K562 (cell line): Measurements from ENCODE around the gene DNAJC8.

ENCODE experiments used
- CBX8 ChIP-seq: fragments of 200-600 bp; sonication (generic); IDR thresholded peaks from 2 replicates; pipeline ENCODE4 v1.6.1; 2012; ENCODE audit warnings: borderline replicate concordance, mixed run types, low read depth, mild to moderate bottlenecking, moderate library complexity, mixed read lengths, low read length, control low read depth, inconsistent platforms; ENCODE audit not compliant: poor library complexity, severe bottlenecking; ENCODE audit errors: extremely low read depth
- TF ChIP-seq, protein P1 (sequence below), 3 experiments: IDR thresholded peaks in 2 of 3; conservative IDR thresholded peaks in 1 of 3; 2 replicates each; pipeline ENCODE4 v1.5.1; 2011 to 2012; ENCODE audit warnings: low read length in 3 of 3, mild to moderate bottlenecking in 3 of 3, control low read depth in 2 of 3, improper control_type of control experiment in 1 of 3, inconsistent platforms in 1 of 3, low read depth in 1 of 3, mixed read lengths in 1 of 3, moderate library complexity in 1 of 3; ENCODE audit not compliant: insufficient read depth in 2 of 3
- TF ChIP-seq, protein P2 (sequence below): fragments of 450-650 bp; IDR thresholded peaks from 2 replicates; pipeline ENCODE4 v1.6.1; 2016; ENCODE audit warnings: low read depth, mild to moderate bottlenecking, moderate library complexity

DNA sequence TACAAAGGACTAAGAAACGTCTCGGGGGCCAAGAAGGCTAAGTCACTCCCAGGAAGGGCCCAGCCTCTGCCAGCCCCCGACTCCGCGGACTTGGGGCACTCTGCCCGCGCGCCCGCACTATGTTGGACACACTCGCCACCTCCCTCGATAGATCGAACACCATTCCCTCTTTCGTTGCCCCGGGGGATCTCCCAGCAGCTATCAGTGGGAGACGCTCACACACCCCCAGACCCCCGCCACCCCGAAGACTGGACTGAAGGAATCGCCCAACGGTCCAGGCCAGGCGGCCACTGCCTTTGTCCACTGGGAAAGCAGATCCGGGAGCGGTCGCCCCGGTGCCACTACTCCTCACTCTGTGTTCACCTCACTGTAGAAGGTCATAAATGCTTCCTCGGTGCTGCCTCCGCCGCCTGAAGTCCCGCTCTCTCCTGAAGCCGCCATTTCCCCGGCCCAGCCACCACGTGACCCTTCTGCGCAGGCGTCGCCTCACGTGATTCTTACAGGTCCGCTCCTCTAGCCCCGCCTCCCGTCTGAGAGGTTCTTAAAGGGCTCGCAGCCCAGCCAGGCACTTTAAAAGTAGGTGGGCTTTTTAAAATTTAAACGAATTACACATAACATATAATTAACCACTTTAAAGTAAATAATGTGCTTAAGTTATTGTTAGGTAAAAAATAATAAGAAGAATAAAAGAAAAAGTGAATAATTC, at the start of gene DNAJC8:
- no peak for TF ChIP-seq CBX8
- TF ChIP-seq, protein P1, sequence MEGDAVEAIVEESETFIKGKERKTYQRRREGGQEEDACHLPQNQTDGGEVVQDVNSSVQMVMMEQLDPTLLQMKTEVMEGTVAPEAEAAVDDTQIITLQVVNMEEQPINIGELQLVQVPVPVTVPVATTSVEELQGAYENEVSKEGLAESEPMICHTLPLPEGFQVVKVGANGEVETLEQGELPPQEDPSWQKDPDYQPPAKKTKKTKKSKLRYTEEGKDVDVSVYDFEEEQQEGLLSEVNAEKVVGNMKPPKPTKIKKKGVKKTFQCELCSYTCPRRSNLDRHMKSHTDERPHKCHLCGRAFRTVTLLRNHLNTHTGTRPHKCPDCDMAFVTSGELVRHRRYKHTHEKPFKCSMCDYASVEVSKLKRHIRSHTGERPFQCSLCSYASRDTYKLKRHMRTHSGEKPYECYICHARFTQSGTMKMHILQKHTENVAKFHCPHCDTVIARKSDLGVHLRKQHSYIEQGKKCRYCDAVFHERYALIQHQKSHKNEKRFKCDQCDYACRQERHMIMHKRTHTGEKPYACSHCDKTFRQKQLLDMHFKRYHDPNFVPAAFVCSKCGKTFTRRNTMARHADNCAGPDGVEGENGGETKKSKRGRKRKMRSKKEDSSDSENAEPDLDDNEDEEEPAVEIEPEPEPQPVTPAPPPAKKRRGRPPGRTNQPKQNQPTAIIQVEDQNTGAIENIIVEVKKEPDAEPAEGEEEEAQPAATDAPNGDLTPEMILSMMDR (IDR thresholded peaks at IDR 0.05 in 2 of 3, conservative IDR thresholded peaks at IDR 0.05 in 1 of 3; ENCODE audit: insufficient read depth in 2 of 3, low read depth in 1 of 3, low read length in 3 of 3) = no peak; a peak in 1 of 6 replicates
- TF ChIP-seq, protein P2, sequence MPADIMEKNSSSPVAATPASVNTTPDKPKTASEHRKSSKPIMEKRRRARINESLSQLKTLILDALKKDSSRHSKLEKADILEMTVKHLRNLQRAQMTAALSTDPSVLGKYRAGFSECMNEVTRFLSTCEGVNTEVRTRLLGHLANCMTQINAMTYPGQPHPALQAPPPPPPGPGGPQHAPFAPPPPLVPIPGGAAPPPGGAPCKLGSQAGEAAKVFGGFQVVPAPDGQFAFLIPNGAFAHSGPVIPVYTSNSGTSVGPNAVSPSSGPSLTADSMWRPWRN = 0 out of 2 replicates have a peak, but pooled peaks have one; percentile 38
